ENCODE data around the gene STT3A. TPM values are rescaled to one million over a fixed set of nuclear protein-coding genes. Genes with fewer than 3 reads are reported as not detected.

STT3A gene
- total and polyA plus RNA-seq, 2 donors (not counting 3 experiments of a cell fraction or from before 2014, with no cell fraction given): 236 to 362 TPM

DNA sequence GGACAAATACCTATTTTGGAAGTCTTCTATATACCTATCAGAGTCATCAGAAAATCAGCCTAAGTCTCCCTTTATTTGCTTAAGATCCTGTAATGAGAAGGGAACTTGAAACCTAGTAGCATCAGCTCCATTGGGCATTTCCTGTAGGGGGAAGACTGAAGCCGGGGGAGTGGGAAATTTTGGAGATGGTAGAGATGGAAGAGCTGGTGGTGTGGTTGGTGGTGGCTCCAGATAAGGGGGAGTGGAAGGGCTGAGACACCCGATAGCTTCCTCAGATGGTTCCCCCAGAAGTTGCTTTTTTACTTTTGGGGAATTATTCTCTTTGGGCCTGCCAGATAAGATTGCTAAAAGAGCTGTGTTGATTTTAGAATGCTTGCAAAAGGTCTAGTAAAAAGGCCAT, 39.7 kb upstream of the STT3A start:
- no peak overlapping the region for H3K27ac ChIP-seq (ENCODE audit: insufficient read depth, low read depth, low read length)
- H3K4me1 ChIP-seq (ENCODE audit: control insufficient read depth, extremely low read depth, insufficient read depth, low read length): no peaks in the 10 kb centered on the region
- H3K4me2 ChIP-seq (ENCODE audit: insufficient read depth, low read length): no peak overlapping the region
- no TSS peak for BruUV-seq (replicated peaks)
- no peaks in the 10 kb centered on the region for H3K36me3 ChIP-seq (ENCODE audit: control insufficient read depth in 2 of 2, extremely low read depth in 1 of 2, insufficient read depth in 2 of 2, low read length in 2 of 2)
- no peak overlapping the region for H3K4me3 ChIP-seq (replicated peaks in 1 of 3; ENCODE audit: insufficient read depth in 1 of 3, low read depth in 1 of 3, low read length in 3 of 3)
- no peaks in the 10 kb centered on the region for H4K20me1 ChIP-seq (replicated peaks; ENCODE audit: control insufficient read depth, extremely low read depth, insufficient read depth, low read length)
- no peak for TF ChIP-seq FOS (IDR thresholded peaks at IDR 0.05; ENCODE audit: borderline replicate concordance, insufficient read depth, low read length)
- TF ChIP-seq, protein P1, sequence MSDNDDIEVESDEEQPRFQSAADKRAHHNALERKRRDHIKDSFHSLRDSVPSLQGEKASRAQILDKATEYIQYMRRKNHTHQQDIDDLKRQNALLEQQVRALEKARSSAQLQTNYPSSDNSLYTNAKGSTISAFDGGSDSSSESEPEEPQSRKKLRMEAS (IDR thresholded peaks at IDR 0.05; ENCODE audit: insufficient read depth, insufficient read length): no peak
- no peak for TF ChIP-seq EZH2 (IDR thresholded peaks at IDR 0.05; ENCODE audit: borderline replicate concordance, low read depth, low read length, severe bottlenecking)
- TF ChIP-seq, protein P2, sequence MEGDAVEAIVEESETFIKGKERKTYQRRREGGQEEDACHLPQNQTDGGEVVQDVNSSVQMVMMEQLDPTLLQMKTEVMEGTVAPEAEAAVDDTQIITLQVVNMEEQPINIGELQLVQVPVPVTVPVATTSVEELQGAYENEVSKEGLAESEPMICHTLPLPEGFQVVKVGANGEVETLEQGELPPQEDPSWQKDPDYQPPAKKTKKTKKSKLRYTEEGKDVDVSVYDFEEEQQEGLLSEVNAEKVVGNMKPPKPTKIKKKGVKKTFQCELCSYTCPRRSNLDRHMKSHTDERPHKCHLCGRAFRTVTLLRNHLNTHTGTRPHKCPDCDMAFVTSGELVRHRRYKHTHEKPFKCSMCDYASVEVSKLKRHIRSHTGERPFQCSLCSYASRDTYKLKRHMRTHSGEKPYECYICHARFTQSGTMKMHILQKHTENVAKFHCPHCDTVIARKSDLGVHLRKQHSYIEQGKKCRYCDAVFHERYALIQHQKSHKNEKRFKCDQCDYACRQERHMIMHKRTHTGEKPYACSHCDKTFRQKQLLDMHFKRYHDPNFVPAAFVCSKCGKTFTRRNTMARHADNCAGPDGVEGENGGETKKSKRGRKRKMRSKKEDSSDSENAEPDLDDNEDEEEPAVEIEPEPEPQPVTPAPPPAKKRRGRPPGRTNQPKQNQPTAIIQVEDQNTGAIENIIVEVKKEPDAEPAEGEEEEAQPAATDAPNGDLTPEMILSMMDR (IDR thresholded peaks at IDR 0.05; ENCODE audit: extremely low read depth in 1 of 2, insufficient read depth in 1 of 2, low read depth in 1 of 2, low read length in 2 of 2): no peak
- no peak for TF ChIP-seq JUN (IDR thresholded peaks at IDR 0.05; ENCODE audit: borderline replicate concordance, insufficient read depth, insufficient read length, low read depth)
- no peak for TF ChIP-seq GATA2 (IDR thresholded peaks at IDR 0.05; ENCODE audit: insufficient read depth, insufficient read length, low read depth, low read length)
- TF ChIP-seq POLR2AphosphoS5 (IDR thresholded peaks at IDR 0.05; ENCODE audit: insufficient read depth, low read depth, low read length): no peak
- no peak for TF ChIP-seq POLR2A (IDR thresholded peaks at IDR 0.05; ENCODE audit: low read depth, low read length)
- no peak for TF ChIP-seq MYC (IDR thresholded peaks at IDR 0.05; ENCODE audit: low read depth, low read length)
- no peak for DNase-seq (ENCODE audit: low read depth, low spot score)
- dilution Hi-C loops (cut with MboI; ENCODE audit: extremely low pct_ligation_motif_present, low sequenced_read_pairs) (no loop called here), intact Hi-C loops (cut with micrococcal nuclease) (no loop called here)
- FAIRE-seq: no peak
- ChIA-PET CTCF (no interaction called here), POLR2A (no interaction called here)
- peaks cover 4% of the 10 kb centered on the region for H3K9me3 ChIP-seq (replicated peaks; ENCODE audit: control insufficient read depth, insufficient read depth, low read length)
- H3K9me1 ChIP-seq (replicated peaks; ENCODE audit: control insufficient read depth, extremely low read depth, insufficient read depth, low read length): no peaks in the 10 kb centered on the region
- peaks cover 0 to under 1% of the 10 kb centered on the region in 2 experiments for H3K27me3 ChIP-seq (ENCODE audit: control insufficient read depth in 2 of 2, insufficient read depth in 2 of 2, low read length in 2 of 2)
- no peak overlapping the region for H2AFZ ChIP-seq (ENCODE audit: low read depth, low read length)
- H3K9ac ChIP-seq (replicated peaks; ENCODE audit: extremely low read depth, insufficient read depth, low read length): no peak overlapping the region
- no peaks in the 10 kb centered on the region for H3K79me2 ChIP-seq (ENCODE audit: control insufficient read depth, insufficient read depth, low read length)

All from endothelial cell of umbilical vein (primary cell).